HFFc6 (cell line): ENCODE results near the gene CADM2. TPM values are rescaled to one million over a fixed set of nuclear protein-coding genes. Genes with fewer than 3 reads are reported as not detected.

Source experiments
- DNase-seq: peaks from one replicate; pipeline ENCODE4 v3.0.0-alpha.2; 2018
- H3K27ac Mint-ChIP-seq: 2 replicates; pipeline ENCODE4 v1.8.0; 2020; ENCODE audit warnings: mild to moderate bottlenecking, mixed read lengths
- H3K27me3 Mint-ChIP-seq: 2 replicates; pipeline ENCODE4 v1.8.0; 2021; ENCODE audit warnings: mild to moderate bottlenecking, moderate library complexity, mixed read lengths; ENCODE audit not compliant: insufficient read depth
- H3K36me3 Mint-ChIP-seq: 2 replicates; pipeline ENCODE4 v1.8.0; 2021; ENCODE audit warnings: low read depth, mixed read lengths
- H3K4me1 Mint-ChIP-seq: 2 replicates; pipeline ENCODE4 v1.8.0; 2020; ENCODE audit warnings: low read depth, mixed read lengths
- H3K4me3 Mint-ChIP-seq: 2 replicates; pipeline ENCODE4 v1.8.0; 2020; ENCODE audit warnings: mild to moderate bottlenecking, moderate library complexity, mixed read lengths
- H3K9me3 Mint-ChIP-seq: 2 replicates; pipeline ENCODE4 v1.8.0; 2020; ENCODE audit warnings: mild to moderate bottlenecking, mixed read lengths
- CTCF ChIP-seq: fragments of 200-600 bp; sonication (generic); IDR thresholded peaks from 2 replicates; pipeline ENCODE4 v1.5.0; 2021; ENCODE audit warnings: antibody characterized with exemption, mild to moderate bottlenecking
- total RNA-seq, 6 experiments: library from RNA; stranded (reverse); fragmentation: NEBNext Ultra II Directional; extraction: Animal tissue kit (Norgen Biotek cat#: 25700); gene quantifications; 2 replicates in 1 of 6; 3 replicates in 5 of 6; pipeline ENCODE4 v1.2.3, GENCODE V29; 2021

Gene CADM2
- total RNA-seq, 6 experiments from 2014 or later = not detected

GRCh38 chr3:85427467-85427866 lies 468.7 kb downstream of the CADM2 start:
- Mint-ChIP-seq H3K4me1 (no peaks in the 10 kb centered on the region), H3K27me3 (no peaks in the 10 kb centered on the region; the same call in none of the 2 replicates), H3K36me3 (no peaks in the 10 kb centered on the region), H3K27ac (no peak overlapping the region), H3K9me3 (peaks cover 11% of the 10 kb centered on the region), H3K4me3 (no peak overlapping the region)
- no peak for TF ChIP-seq CTCF
- no peak for DNase-seq

GRCh38 chr3:85432081-85432480 lies 473.3 kb downstream of the CADM2 start:
- Mint-ChIP-seq H3K4me1 (no peaks in the 10 kb centered on the region), H3K36me3 (no peaks in the 10 kb centered on the region), H3K4me3 (no peak overlapping the region), H3K9me3 (peaks cover 4% of the 10 kb centered on the region; the same call in 1 of the 2 replicates), H3K27me3 (no peaks in the 10 kb centered on the region; the same call in 1 of the 2 replicates), H3K27ac (no peak overlapping the region)
- no peak for DNase-seq
- no peak for TF ChIP-seq CTCF

- Mint-ChIP-seq H3K4me3 (no peak overlapping the region), H3K27me3 (no peaks in the 10 kb centered on the region; the same call in 1 of the 2 replicates)
- no peak for DNase-seq
These were observed 474.5 kb downstream of the CADM2 start for GRCh38 chr3:85433319-85433718.

GRCh38 chr3:85455561-85456200 lies 496.9 kb downstream of the CADM2 start:
- H3K9me3 Mint-ChIP-seq = peaks cover 17% of the 10 kb centered on the region
- no peak overlapping the region for H3K4me3 Mint-ChIP-seq

More at GRCh38 chr3:85433319-85433718, 474.5 kb downstream of the CADM2 start:
- H3K9me3 Mint-ChIP-seq = peaks cover 4% of the 10 kb centered on the region; the same call in 1 of the 2 replicates
- no peak overlapping the region for H3K27ac Mint-ChIP-seq
- no peak for TF ChIP-seq CTCF
- H3K4me1 Mint-ChIP-seq = no peaks in the 10 kb centered on the region
- no peaks in the 10 kb centered on the region for H3K36me3 Mint-ChIP-seq

GRCh38 chr3:85474241-85474640 lies 515.5 kb downstream of the CADM2 start:
- Mint-ChIP-seq H3K27me3 (no peaks in the 10 kb centered on the region), H3K4me1 (no peaks in the 10 kb centered on the region), H3K36me3 (no peaks in the 10 kb centered on the region), H3K27ac (no peak overlapping the region), H3K9me3 (peaks cover 13% of the 10 kb centered on the region), H3K4me3 (no peak overlapping the region)
- TF ChIP-seq CTCF = no peak
- DNase-seq = no peak

More at GRCh38 chr3:85455561-85456200, 496.9 kb downstream of the CADM2 start:
- H3K4me1 Mint-ChIP-seq = no peaks in the 10 kb centered on the region
- no peak for TF ChIP-seq CTCF
- H3K27me3 Mint-ChIP-seq = peaks cover 1% of the 10 kb centered on the region; the same call in 1 of the 2 replicates
- DNase-seq = no peak
- H3K36me3 Mint-ChIP-seq = no peaks in the 10 kb centered on the region
- H3K27ac Mint-ChIP-seq = no peak overlapping the region
